H1 (cell line): ENCODE data around the gene CUX1.

Source experiments
- EZH2 ChIP-seq: fragments of 200-600 bp; sonication (generic); IDR thresholded peaks from 2 replicates; pipeline ENCODE4 v1.7.1; 2012; ENCODE audit warnings: low read depth, mild to moderate bottlenecking, moderate library complexity, low read length, inconsistent platforms; ENCODE audit not compliant: severe bottlenecking
- NRF1 ChIP-seq: IDR thresholded peaks from 2 replicates; pipeline ENCODE4 v1.6.1; 2011; ENCODE audit warnings: mild to moderate bottlenecking, low read depth, low read length, improper control_type of control experiment
- POLR2A ChIP-seq, 2 experiments: IDR thresholded peaks; 1 replicate in 1 of 2; 2 replicates in 1 of 2; pipeline ENCODE4 v1.6.1; 2011; ENCODE audit warnings: low read depth in 2 of 2, low read length in 2 of 2, mild to moderate bottlenecking in 2 of 2; ENCODE audit errors: control extremely low read depth in 1 of 2
- SIRT6 ChIP-seq: IDR thresholded peaks from one replicate; pipeline ENCODE4 v1.7.1; 2012; ENCODE audit warnings: low read length, inconsistent platforms
- SIX5 ChIP-seq: IDR thresholded peaks from 2 replicates; pipeline ENCODE4 v1.6.1; 2011; ENCODE audit warnings: mild to moderate bottlenecking, low read depth, low read length
- SRF ChIP-seq: IDR thresholded peaks from 2 replicates; pipeline ENCODE4 v1.6.1; 2011; ENCODE audit warnings: mild to moderate bottlenecking, low read depth, low read length, moderate library complexity
- TF ChIP-seq, protein P1 (sequence below), 3 experiments: IDR thresholded peaks; 1 replicate in 2 of 3; 2 replicates in 1 of 3; pipeline versions ENCODE4 v1.5.1 to v1.6.1; 2011; ENCODE audit warnings: low read length in 3 of 3, mild to moderate bottlenecking in 3 of 3, inconsistent platforms in 2 of 3, low read depth in 1 of 3, moderate library complexity in 1 of 3; ENCODE audit not compliant: insufficient read depth in 1 of 3; ENCODE audit errors: control extremely low read depth in 1 of 3

DNA sequence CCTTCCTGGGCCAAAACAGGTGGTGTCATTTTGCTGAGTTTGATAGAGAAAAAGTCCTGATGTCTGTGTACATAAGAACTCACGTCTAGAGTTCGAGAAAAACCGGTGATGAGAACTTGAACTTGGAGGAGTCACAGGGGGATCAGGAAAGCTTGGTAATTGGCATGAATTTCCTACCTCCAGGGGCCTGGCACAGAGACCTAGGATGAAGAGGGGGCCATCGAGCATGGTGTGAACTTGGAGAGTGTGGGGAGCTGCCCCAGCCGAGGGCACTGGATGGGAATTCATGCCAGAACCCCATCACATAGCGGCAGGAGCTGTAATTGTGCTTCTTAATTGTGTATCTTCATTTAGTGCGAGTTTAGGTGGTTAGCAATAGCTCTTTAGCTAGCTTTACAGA, 82.2 kb downstream of the CUX1 start:
- TF ChIP-seq, protein P1, sequence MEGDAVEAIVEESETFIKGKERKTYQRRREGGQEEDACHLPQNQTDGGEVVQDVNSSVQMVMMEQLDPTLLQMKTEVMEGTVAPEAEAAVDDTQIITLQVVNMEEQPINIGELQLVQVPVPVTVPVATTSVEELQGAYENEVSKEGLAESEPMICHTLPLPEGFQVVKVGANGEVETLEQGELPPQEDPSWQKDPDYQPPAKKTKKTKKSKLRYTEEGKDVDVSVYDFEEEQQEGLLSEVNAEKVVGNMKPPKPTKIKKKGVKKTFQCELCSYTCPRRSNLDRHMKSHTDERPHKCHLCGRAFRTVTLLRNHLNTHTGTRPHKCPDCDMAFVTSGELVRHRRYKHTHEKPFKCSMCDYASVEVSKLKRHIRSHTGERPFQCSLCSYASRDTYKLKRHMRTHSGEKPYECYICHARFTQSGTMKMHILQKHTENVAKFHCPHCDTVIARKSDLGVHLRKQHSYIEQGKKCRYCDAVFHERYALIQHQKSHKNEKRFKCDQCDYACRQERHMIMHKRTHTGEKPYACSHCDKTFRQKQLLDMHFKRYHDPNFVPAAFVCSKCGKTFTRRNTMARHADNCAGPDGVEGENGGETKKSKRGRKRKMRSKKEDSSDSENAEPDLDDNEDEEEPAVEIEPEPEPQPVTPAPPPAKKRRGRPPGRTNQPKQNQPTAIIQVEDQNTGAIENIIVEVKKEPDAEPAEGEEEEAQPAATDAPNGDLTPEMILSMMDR (IDR thresholded peaks at IDR 0.05; ENCODE audit: control extremely low read depth in 1 of 3, insufficient read depth in 1 of 3, low read depth in 1 of 3, low read length in 3 of 3) = no peak
- TF ChIP-seq EZH2 (no peak), SIRT6 (no peak), SIX5 (no peak), SRF (no peak), NRF1 (no peak), POLR2A (IDR thresholded peaks at IDR 0.05; ENCODE audit: control extremely low read depth in 1 of 2, low read depth in 2 of 2, low read length in 2 of 2) (no peak)
